Activated T-cell treated with anti-CD3 and anti-CD28 coated beads, Interleukin-2, amount 50 U/mL, for 24 hours (primary cell): ENCODE data around the gene ANTXR1.

Experiments
- DNase-seq: peaks from one replicate; pipeline ENCODE4 v3.0.0-alpha.2; 2020
- H3K27ac Mint-ChIP-seq: 2 replicates; pipeline ENCODE4 v1.8.0; 2020; ENCODE audit warnings: mild to moderate bottlenecking, mixed read lengths
- H3K27me3 Mint-ChIP-seq: 2 replicates; pipeline ENCODE4 v1.8.0; 2020; ENCODE audit warnings: mixed read lengths
- H3K36me3 Mint-ChIP-seq: 2 replicates; pipeline ENCODE4 v1.8.0; 2020; ENCODE audit warnings: low read depth, mixed read lengths
- H3K4me1 Mint-ChIP-seq: 2 replicates; pipeline ENCODE4 v1.8.0; 2020; ENCODE audit warnings: low read depth, mixed read lengths
- H3K4me3 Mint-ChIP-seq: 2 replicates; pipeline ENCODE4 v1.8.0; 2020; ENCODE audit warnings: mild to moderate bottlenecking, moderate library complexity, mixed read lengths
- H3K9me3 Mint-ChIP-seq: 2 replicates; pipeline ENCODE4 v1.8.0; 2020; ENCODE audit warnings: mixed read lengths

Gene ANTXR1

GRCh38 chr2:69099541-69099940, 86.6 kb downstream of the ANTXR1 start:
- Mint-ChIP-seq H3K4me3 (no peak overlapping the region), H3K4me1 (no peaks in the 10 kb centered on the region), H3K27ac (no peak overlapping the region), H3K36me3 (no peaks in the 10 kb centered on the region), H3K27me3 (peaks cover 20% of the 10 kb centered on the region), H3K9me3 (no peaks in the 10 kb centered on the region)
- DNase-seq: no peak

- H3K36me3 Mint-ChIP-seq: no peaks in the 10 kb centered on the region
- H3K27ac Mint-ChIP-seq: no peak overlapping the region
- DNase-seq: no peak
- H3K4me1 Mint-ChIP-seq: no peaks in the 10 kb centered on the region
- peaks cover 18% of the 10 kb centered on the region for H3K27me3 Mint-ChIP-seq
- H3K4me3 Mint-ChIP-seq: no peak overlapping the region
- no peaks in the 10 kb centered on the region for H3K9me3 Mint-ChIP-seq
Measured at GRCh38 chr2:69100220-69100723, 87.3 kb downstream of the ANTXR1 start.

GRCh38 chr2:69102041-69102593, 89.1 kb downstream of the ANTXR1 start:
- no peak for DNase-seq
- H3K4me1 Mint-ChIP-seq: no peaks in the 10 kb centered on the region

GRCh38 chr2:69103419-69103818, 90.4 kb downstream of the ANTXR1 start:
- Mint-ChIP-seq H3K27ac (no peak overlapping the region), H3K27me3 (peaks cover 10% of the 10 kb centered on the region), H3K9me3 (no peaks in the 10 kb centered on the region)

More at GRCh38 chr2:69102041-69102593, 89.1 kb downstream of the ANTXR1 start:
- Mint-ChIP-seq H3K27me3 (peaks cover 16% of the 10 kb centered on the region), H3K27ac (no peak overlapping the region), H3K9me3 (no peaks in the 10 kb centered on the region), H3K4me3 (no peak overlapping the region), H3K36me3 (no peaks in the 10 kb centered on the region)

GRCh38 chr2:69104261-69104660, 91.3 kb downstream of the ANTXR1 start:
- Mint-ChIP-seq H3K27me3 (peaks cover 16% of the 10 kb centered on the region), H3K27ac (no peak overlapping the region), H3K36me3 (no peaks in the 10 kb centered on the region), H3K4me3 (no peak overlapping the region), H3K4me1 (no peaks in the 10 kb centered on the region), H3K9me3 (no peaks in the 10 kb centered on the region)
- no peak for DNase-seq

More at GRCh38 chr2:69103419-69103818, 90.4 kb downstream of the ANTXR1 start:
- Mint-ChIP-seq H3K36me3 (no peaks in the 10 kb centered on the region), H3K4me1 (no peaks in the 10 kb centered on the region), H3K4me3 (no peak overlapping the region)
- no peak for DNase-seq

GRCh38 chr2:69109255-69109654, 96.3 kb downstream of the ANTXR1 start:
- no peaks in the 10 kb centered on the region for H3K9me3 Mint-ChIP-seq

GRCh38 chr2:69111076-69111475, 98.1 kb downstream of the ANTXR1 start:
- Mint-ChIP-seq H3K36me3 (no peaks in the 10 kb centered on the region), H3K4me3 (no peak overlapping the region), H3K27ac (no peak overlapping the region), H3K4me1 (no peaks in the 10 kb centered on the region), H3K27me3 (peaks cover 9% of the 10 kb centered on the region), H3K9me3 (no peaks in the 10 kb centered on the region)
- DNase-seq: no peak

More at GRCh38 chr2:69109255-69109654, 96.3 kb downstream of the ANTXR1 start:
- Mint-ChIP-seq H3K36me3 (no peaks in the 10 kb centered on the region), H3K4me3 (no peak overlapping the region), H3K4me1 (no peaks in the 10 kb centered on the region), H3K27ac (no peak overlapping the region), H3K27me3 (peaks cover 7% of the 10 kb centered on the region)
- DNase-seq: no peak

- no peak overlapping the region for H3K4me3 Mint-ChIP-seq
- H3K4me1 Mint-ChIP-seq: no peaks in the 10 kb centered on the region
- no peaks in the 10 kb centered on the region for H3K9me3 Mint-ChIP-seq
- H3K27me3 Mint-ChIP-seq: peaks cover 7% of the 10 kb centered on the region
- H3K27ac Mint-ChIP-seq: no peak overlapping the region
- no peak for DNase-seq
- no peaks in the 10 kb centered on the region for H3K36me3 Mint-ChIP-seq
Measured at GRCh38 chr2:69113627-69114026, 100.6 kb downstream of the ANTXR1 start.

GRCh38 chr2:69114534-69114933, 101.6 kb downstream of the ANTXR1 start:
- no peaks in the 10 kb centered on the region for H3K4me1 Mint-ChIP-seq
- no peaks in the 10 kb centered on the region for H3K36me3 Mint-ChIP-seq
- H3K27ac Mint-ChIP-seq: no peak overlapping the region
- no peak for DNase-seq
- no peaks in the 10 kb centered on the region for H3K9me3 Mint-ChIP-seq
- H3K27me3 Mint-ChIP-seq: peaks cover 2% of the 10 kb centered on the region
- H3K4me3 Mint-ChIP-seq: no peak overlapping the region

- Mint-ChIP-seq H3K27me3 (peaks cover 2% of the 10 kb centered on the region), H3K36me3 (no peaks in the 10 kb centered on the region), H3K4me1 (no peaks in the 10 kb centered on the region), H3K9me3 (no peaks in the 10 kb centered on the region), H3K27ac (no peak overlapping the region), H3K4me3 (no peak overlapping the region)
- DNase-seq: no peak
Measured at GRCh38 chr2:69116438-69116837, 103.5 kb downstream of the ANTXR1 start.

GRCh38 chr2:69118609-69119008, 105.6 kb downstream of the ANTXR1 start:
- Mint-ChIP-seq H3K27me3 (peaks cover 7% of the 10 kb centered on the region), H3K4me3 (no peak overlapping the region), H3K9me3 (no peaks in the 10 kb centered on the region), H3K27ac (no peak overlapping the region), H3K4me1 (no peaks in the 10 kb centered on the region), H3K36me3 (no peaks in the 10 kb centered on the region)
- no peak for DNase-seq

GRCh38 chr2:69119104-69119894, 106.3 kb downstream of the ANTXR1 start:
- Mint-ChIP-seq H3K4me1 (no peaks in the 10 kb centered on the region), H3K27ac (no peak overlapping the region), H3K27me3 (peaks cover 7% of the 10 kb centered on the region), H3K4me3 (no peak overlapping the region), H3K9me3 (no peaks in the 10 kb centered on the region), H3K36me3 (no peaks in the 10 kb centered on the region)
- DNase-seq: no peak

GRCh38 chr2:69122271-69122670, 109.3 kb downstream of the ANTXR1 start:
- DNase-seq: no peak
- no peaks in the 10 kb centered on the region for H3K4me1 Mint-ChIP-seq
- H3K9me3 Mint-ChIP-seq: no peaks in the 10 kb centered on the region
- no peak overlapping the region for H3K27ac Mint-ChIP-seq
- H3K27me3 Mint-ChIP-seq: peaks cover 9% of the 10 kb centered on the region
- H3K36me3 Mint-ChIP-seq: no peaks in the 10 kb centered on the region
- no peak overlapping the region for H3K4me3 Mint-ChIP-seq

GRCh38 chr2:69123182-69123581, 110.2 kb downstream of the ANTXR1 start:
- peaks cover 9% of the 10 kb centered on the region for H3K27me3 Mint-ChIP-seq
- no peaks in the 10 kb centered on the region for H3K9me3 Mint-ChIP-seq
- H3K27ac Mint-ChIP-seq: no peak overlapping the region
- H3K4me1 Mint-ChIP-seq: no peaks in the 10 kb centered on the region
- DNase-seq: no peak
- no peak overlapping the region for H3K4me3 Mint-ChIP-seq
- no peaks in the 10 kb centered on the region for H3K36me3 Mint-ChIP-seq

- Mint-ChIP-seq H3K27ac (no peak overlapping the region), H3K9me3 (no peaks in the 10 kb centered on the region), H3K36me3 (no peaks in the 10 kb centered on the region), H3K4me3 (no peak overlapping the region), H3K27me3 (peaks cover 9% of the 10 kb centered on the region), H3K4me1 (no peaks in the 10 kb centered on the region)
- DNase-seq: no peak
Measured at GRCh38 chr2:69124343-69124742, 111.4 kb downstream of the ANTXR1 start.
